Loucy (cell line): ENCODE data around the gene DGKQ.

ENCODE experiments used
- H2AFZ ChIP-seq: fragments of 200-600 bp; sonication (generic); 2 replicates; pipeline ENCODE4 v1.6.0; 2016; ENCODE audit warnings: antibody characterized with exemption, mild to moderate bottlenecking, low read length, moderate library complexity
- H3F3A ChIP-seq: fragments of 200-600 bp; 2 replicates; pipeline ENCODE4 v1.6.0; 2016; ENCODE audit warnings: antibody characterized with exemption, low read depth, mild to moderate bottlenecking
- H3K27me3 ChIP-seq: fragments of 200-600 bp; sonication (generic); 2 replicates; pipeline ENCODE4 v1.6.1; 2014; ENCODE audit warnings: low read length, mild to moderate bottlenecking; ENCODE audit not compliant: insufficient read depth, poor library complexity, severe bottlenecking
- H3K36me3 ChIP-seq: fragments of 200-600 bp; sonication (generic); 2 replicates; pipeline ENCODE4 v1.6.1; 2016; ENCODE audit warnings: low read length; ENCODE audit not compliant: insufficient read depth
- H3K4me1 ChIP-seq: fragments of 200-600 bp; sonication (generic); 2 replicates; pipeline ENCODE4 v1.5.1; 2014; ENCODE audit warnings: low read length, mild to moderate bottlenecking; ENCODE audit not compliant: insufficient read depth, poor library complexity, severe bottlenecking
- H3K4me2 ChIP-seq: fragments of 200-600 bp; sonication (generic); 2 replicates; pipeline ENCODE4 v1.6.0; 2014; ENCODE audit warnings: antibody characterized with exemption, low read length, low read depth, mild to moderate bottlenecking; ENCODE audit not compliant: poor library complexity, severe bottlenecking
- H3K4me3 ChIP-seq: fragments of 200-600 bp; sonication (generic); 2 replicates; pipeline ENCODE4 v1.5.1; 2014; ENCODE audit warnings: low read length, mild to moderate bottlenecking, mixed read lengths; ENCODE audit not compliant: poor library complexity, severe bottlenecking
- H3K79me2 ChIP-seq: fragments of 200-600 bp; sonication (generic); 2 replicates; pipeline ENCODE4 v1.6.1; 2014; ENCODE audit warnings: low read length; ENCODE audit not compliant: insufficient read depth
- H3K9ac ChIP-seq: fragments of 200-600 bp; sonication (generic); 2 replicates; pipeline ENCODE4 v1.6.0; 2014; ENCODE audit warnings: mild to moderate bottlenecking, low read depth, low read length, moderate library complexity; ENCODE audit not compliant: poor library complexity, severe bottlenecking
- H3K9me2 ChIP-seq: fragments of 200-600 bp; sonication (generic); replicated peaks from 2 replicates; pipeline ENCODE4 v1.6.1; 2016; ENCODE audit warnings: low read depth, low read length, mixed read lengths
- H3K9me3 ChIP-seq: fragments of 200-600 bp; sonication (generic); 2 replicates; pipeline ENCODE4 v1.6.1; 2014; ENCODE audit warnings: mild to moderate bottlenecking, antibody characterized with exemption, low read length, low read depth; ENCODE audit not compliant: insufficient read depth
- H4K20me1 ChIP-seq: fragments of 200-600 bp; sonication (generic); 2 replicates; pipeline ENCODE4 v1.6.0; 2014; ENCODE audit warnings: antibody characterized with exemption, low read length, mild to moderate bottlenecking; ENCODE audit not compliant: insufficient read depth, poor library complexity, severe bottlenecking
- EZH2phosphoT487 ChIP-seq: fragments of 200-600 bp; IDR thresholded peaks from 2 replicates; pipeline ENCODE4 v1.6.1; 2018; ENCODE audit warnings: antibody characterized with exemption, mild to moderate bottlenecking, moderate library complexity, borderline replicate concordance
- TF ChIP-seq, protein P1 (sequence below): fragments of 200-600 bp; sonication (generic); conservative IDR thresholded peaks from 2 replicates; pipeline ENCODE4 v1.5.1; 2014; ENCODE audit warnings: mild to moderate bottlenecking, antibody characterized with exemption, low read length

The DGKQ gene

DNA sequence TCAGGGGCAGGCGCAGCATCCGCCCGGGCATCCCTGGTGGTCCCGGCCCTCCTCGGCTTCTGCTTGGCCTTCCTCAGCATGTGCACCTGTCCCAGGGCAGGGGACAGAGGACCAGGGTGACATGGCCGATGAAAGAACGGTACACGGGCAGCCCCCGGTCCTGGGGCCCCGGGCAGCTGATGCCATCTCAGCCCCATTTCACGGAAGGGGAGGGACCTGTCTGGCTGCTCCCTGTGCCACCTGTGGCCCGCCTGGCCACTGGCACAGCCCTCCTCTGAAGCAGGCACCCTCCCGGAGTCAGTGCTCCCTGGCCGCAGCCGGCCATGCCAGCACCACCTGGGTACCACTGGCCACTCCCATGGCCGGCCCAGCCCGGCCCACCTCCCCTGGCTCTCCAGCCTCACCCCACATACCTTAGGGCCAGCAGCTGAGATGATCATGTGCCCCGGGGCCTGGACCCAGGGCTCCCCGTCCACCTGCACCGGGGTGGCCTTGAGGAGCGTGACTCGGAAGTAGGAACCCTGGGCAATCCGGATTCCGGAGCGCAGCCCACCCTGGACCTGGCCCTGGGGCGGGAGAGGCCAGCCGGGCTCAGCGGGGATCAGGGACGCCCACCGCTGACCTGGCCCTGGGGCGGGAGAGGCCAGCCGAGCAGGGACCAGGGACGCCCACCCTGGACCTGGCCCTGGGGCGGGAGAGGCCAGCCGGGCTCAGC is 12.6 kb downstream of the DGKQ start:
- H3K9me3 ChIP-seq, result no peaks in the 10 kb centered on the region
- no peak overlapping the region for H3K9ac ChIP-seq
- H3K4me2 ChIP-seq, result no peak overlapping the region
- TF ChIP-seq, protein P1, sequence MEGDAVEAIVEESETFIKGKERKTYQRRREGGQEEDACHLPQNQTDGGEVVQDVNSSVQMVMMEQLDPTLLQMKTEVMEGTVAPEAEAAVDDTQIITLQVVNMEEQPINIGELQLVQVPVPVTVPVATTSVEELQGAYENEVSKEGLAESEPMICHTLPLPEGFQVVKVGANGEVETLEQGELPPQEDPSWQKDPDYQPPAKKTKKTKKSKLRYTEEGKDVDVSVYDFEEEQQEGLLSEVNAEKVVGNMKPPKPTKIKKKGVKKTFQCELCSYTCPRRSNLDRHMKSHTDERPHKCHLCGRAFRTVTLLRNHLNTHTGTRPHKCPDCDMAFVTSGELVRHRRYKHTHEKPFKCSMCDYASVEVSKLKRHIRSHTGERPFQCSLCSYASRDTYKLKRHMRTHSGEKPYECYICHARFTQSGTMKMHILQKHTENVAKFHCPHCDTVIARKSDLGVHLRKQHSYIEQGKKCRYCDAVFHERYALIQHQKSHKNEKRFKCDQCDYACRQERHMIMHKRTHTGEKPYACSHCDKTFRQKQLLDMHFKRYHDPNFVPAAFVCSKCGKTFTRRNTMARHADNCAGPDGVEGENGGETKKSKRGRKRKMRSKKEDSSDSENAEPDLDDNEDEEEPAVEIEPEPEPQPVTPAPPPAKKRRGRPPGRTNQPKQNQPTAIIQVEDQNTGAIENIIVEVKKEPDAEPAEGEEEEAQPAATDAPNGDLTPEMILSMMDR, result no peak
- TF ChIP-seq EZH2phosphoT487, result no peak
- no peaks in the 10 kb centered on the region for H3F3A ChIP-seq
- H3K4me3 ChIP-seq, result no peak overlapping the region
- H3K79me2 ChIP-seq, result no peaks in the 10 kb centered on the region
- H3K27me3 ChIP-seq, result no peaks in the 10 kb centered on the region
- H4K20me1 ChIP-seq, result no peaks in the 10 kb centered on the region
- H3K4me1 ChIP-seq, result no peaks in the 10 kb centered on the region
- H3K9me2 ChIP-seq, result no peaks in the 10 kb centered on the region
- H2AFZ ChIP-seq, result no peak overlapping the region
- H3K36me3 ChIP-seq, result no peaks in the 10 kb centered on the region

DNA sequence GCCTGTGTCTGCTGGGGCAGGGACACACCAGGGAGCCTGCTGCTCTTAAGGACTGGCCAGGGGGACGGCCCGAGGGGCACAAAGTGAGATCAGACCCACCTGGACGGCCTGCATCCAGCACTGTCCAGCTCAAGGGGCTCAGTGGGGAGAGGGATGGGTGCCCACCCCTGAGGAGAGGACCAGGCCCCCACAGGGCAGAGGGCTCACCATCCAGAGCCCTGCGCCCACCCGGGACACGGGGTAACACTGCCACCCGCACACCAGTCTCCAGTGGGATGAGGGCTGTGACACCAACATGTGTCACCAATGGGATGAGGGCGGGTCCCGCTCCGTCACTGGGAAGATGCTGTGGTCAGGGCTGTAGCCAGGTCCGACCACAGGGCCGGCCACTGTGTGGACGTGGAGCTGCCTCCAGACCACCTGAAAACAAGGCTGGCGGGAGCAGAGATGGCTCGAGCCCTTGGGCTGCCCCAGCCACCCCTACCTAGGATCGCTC is 13.2 kb downstream of the DGKQ start:
- Histone ChIP-seq H3K9me2 (no peaks in the 10 kb centered on the region), H3K36me3 (no peaks in the 10 kb centered on the region), H3F3A (no peaks in the 10 kb centered on the region), H3K4me3 (no peak overlapping the region), H3K9me3 (no peaks in the 10 kb centered on the region), H2AFZ (no peak overlapping the region), H3K4me2 (no peak overlapping the region), H4K20me1 (no peaks in the 10 kb centered on the region), H3K9ac (no peak overlapping the region), H3K79me2 (no peaks in the 10 kb centered on the region), H3K27me3 (no peaks in the 10 kb centered on the region), H3K4me1 (no peaks in the 10 kb centered on the region)
- TF ChIP-seq EZH2phosphoT487, result no peak
- TF ChIP-seq, protein P1, result no peak

DNA sequence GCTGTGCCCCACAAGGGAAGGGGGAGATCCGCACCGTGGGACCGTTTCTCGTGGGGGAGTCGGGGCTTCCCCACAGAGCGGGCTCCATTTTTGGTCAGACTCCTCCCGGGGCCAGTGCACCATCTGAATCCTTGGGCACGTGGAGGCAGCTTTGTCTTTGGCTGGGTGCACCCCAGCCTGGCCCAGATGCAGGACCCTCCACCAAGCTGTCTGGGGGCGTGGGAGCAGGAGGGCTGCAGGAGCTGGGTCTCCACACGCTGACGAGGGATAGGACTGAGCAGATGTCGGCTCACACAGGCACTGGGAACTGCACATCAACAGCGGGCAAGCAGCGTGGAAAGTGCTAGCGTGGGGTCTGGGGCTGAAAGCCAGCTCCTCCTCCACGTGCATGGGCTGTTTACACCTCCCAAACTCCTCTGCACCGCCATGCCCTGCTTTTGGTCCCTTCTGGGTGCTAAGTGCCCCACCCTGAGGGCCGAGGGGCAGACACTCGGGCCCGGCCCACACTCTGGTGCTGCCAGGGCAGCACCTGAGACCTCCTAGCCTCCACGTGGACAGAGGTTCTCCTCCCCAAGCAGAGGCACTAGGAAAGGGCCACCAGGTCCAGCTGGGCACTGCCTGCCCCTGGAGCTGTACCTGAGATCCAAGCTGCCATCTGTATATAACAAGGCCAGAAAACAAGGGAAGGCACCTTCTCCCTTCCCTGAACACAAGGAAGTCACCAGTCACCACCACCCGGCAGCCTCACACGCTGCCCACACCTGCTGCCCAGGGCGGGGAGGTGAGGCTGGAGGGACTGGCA is 13.8 kb downstream of the DGKQ start:
- Histone ChIP-seq H3K4me3 (no peak overlapping the region), H3K36me3 (no peaks in the 10 kb centered on the region), H3K4me1 (no peaks in the 10 kb centered on the region), H3K4me2 (no peak overlapping the region), H3F3A (no peaks in the 10 kb centered on the region), H4K20me1 (no peaks in the 10 kb centered on the region), H3K9me3 (no peaks in the 10 kb centered on the region), H3K27me3 (no peaks in the 10 kb centered on the region), H3K9me2 (no peaks in the 10 kb centered on the region), H2AFZ (no peak overlapping the region), H3K79me2 (no peaks in the 10 kb centered on the region), H3K9ac (no peak overlapping the region)
- TF ChIP-seq, protein P1, result no peak
- TF ChIP-seq EZH2phosphoT487, result no peak
